Measurements from ENCODE around the gene GCN1.

- TF ChIP-seq CTCF (IDR thresholded peaks at IDR 0.05; ENCODE audit: poor library complexity) (no peak), EZH2 (IDR thresholded peaks at IDR 0.05; ENCODE audit: borderline replicate concordance) (no peak)
Observed at GRCh38 chr12:120092551-120093335, 101.8 kb downstream of the GCN1 start.
